Measurements from ENCODE around the gene GIPC3. TPM values are rescaled to one million over a fixed set of nuclear protein-coding genes. Genes with fewer than 3 reads are reported as not detected.

Gene GIPC3
- total and polyA plus RNA-seq, 2 donors: 0.52 to 0.91 TPM

GRCh38 chr19:3642296-3642695, 57.0 kb downstream of the GIPC3 start:
- Histone ChIP-seq H3K4me1 (ENCODE audit: control insufficient read depth in 2 of 2, insufficient read depth in 2 of 2, low read length in 2 of 2) (no peaks in the 10 kb centered on the region), H3K27ac (ENCODE audit: low read depth in 1 of 2, low read length in 1 of 2) (no peak overlapping the region), H3K4me3 (ENCODE audit: low read length in 2 of 2) (no peak overlapping the region), H3K36me3 (ENCODE audit: control insufficient read depth in 2 of 2, insufficient read depth in 2 of 2, low read length in 1 of 2) (peaks cover 33 to 52% of the 10 kb centered on the region in 2 donors), H3K27me3 (ENCODE audit: control insufficient read depth in 2 of 2, insufficient read depth in 1 of 2, low read length in 1 of 2) (no peaks in the 10 kb centered on the region), H3K9me3 (ENCODE audit: control insufficient read depth in 2 of 2, insufficient read depth in 1 of 2, low read length in 1 of 2) (peaks cover 0 to 2% of the 10 kb centered on the region in 2 donors)
- DNase-seq (ENCODE audit: low read depth in 6 of 9, low spot score in 9 of 9): no peak
- 98% methylated on average over 17 of the region's 17 CpGs for WGBS

Other genes with a start within 250 kb of the GIPC3 start
- 2.1 TPM for gene NFIC, start 218.9 kb upstream of the GIPC3 start, total RNA-seq
- 17.0 TPM for gene NFIC, start 218.9 kb upstream of the GIPC3 start, polyA plus RNA-seq
- 38.6 TPM for gene SMIM24, start 105.0 kb upstream of the GIPC3 start, total RNA-seq
- 74.7 TPM for gene SMIM24, start 105.0 kb upstream of the GIPC3 start, polyA plus RNA-seq
- gene SMIM44, start 102.0 kb upstream of the GIPC3 start, total RNA-seq: not detected
- gene SMIM44, start 102.0 kb upstream of the GIPC3 start, polyA plus RNA-seq: not detected
- gene DOHH, start 84.8 kb upstream of the GIPC3 start, total RNA-seq: 8.5 TPM
- gene DOHH, start 84.8 kb upstream of the GIPC3 start, polyA plus RNA-seq: 8.8 TPM
- gene FZR1, start 79.2 kb upstream of the GIPC3 start, total RNA-seq: 18.6 TPM
- gene FZR1, start 79.2 kb upstream of the GIPC3 start, polyA plus RNA-seq: 26.2 TPM
- 0.61 TPM for gene TEKTIP1, start 46.3 kb upstream of the GIPC3 start, total RNA-seq
- gene TEKTIP1, start 46.3 kb upstream of the GIPC3 start, polyA plus RNA-seq: 4.9 TPM
- gene MFSD12, start 27.9 kb upstream of the GIPC3 start, total RNA-seq: 47.5 TPM
- gene MFSD12, start 27.9 kb upstream of the GIPC3 start, polyA plus RNA-seq: 76.0 TPM
- 116 TPM for gene HMG20B, start 12.5 kb upstream of the GIPC3 start, total RNA-seq
- 111 TPM for gene HMG20B, start 12.5 kb upstream of the GIPC3 start, polyA plus RNA-seq
- 0.28 TPM for gene TBXA2R, start 21.4 kb downstream of the GIPC3 start, total RNA-seq
- 1.2 TPM for gene TBXA2R, start 21.4 kb downstream of the GIPC3 start, polyA plus RNA-seq
- 24.4 TPM for gene CACTIN, start 41.3 kb downstream of the GIPC3 start, total RNA-seq
- gene CACTIN, start 41.3 kb downstream of the GIPC3 start, polyA plus RNA-seq: 20.4 TPM
- 3.4 TPM for gene PIP5K1C, start 115.0 kb downstream of the GIPC3 start, total RNA-seq
- 14.0 TPM for gene PIP5K1C, start 115.0 kb downstream of the GIPC3 start, polyA plus RNA-seq
- gene TJP3, start 122.9 kb downstream of the GIPC3 start, total RNA-seq: 1.4 TPM
- 3.3 TPM for gene TJP3, start 122.9 kb downstream of the GIPC3 start, polyA plus RNA-seq
- 23.7 TPM for gene APBA3, start 176.2 kb downstream of the GIPC3 start, total RNA-seq
- 26.1 TPM for gene APBA3, start 176.2 kb downstream of the GIPC3 start, polyA plus RNA-seq
- gene MRPL54, start 177.2 kb downstream of the GIPC3 start, total RNA-seq: 138 TPM
- 95.9 TPM for gene MRPL54, start 177.2 kb downstream of the GIPC3 start, polyA plus RNA-seq
- gene RAX2, start 186.8 kb downstream of the GIPC3 start, total RNA-seq: 0.09 TPM
- 0.07 TPM for gene RAX2, start 186.8 kb downstream of the GIPC3 start, polyA plus RNA-seq
- gene MATK, start 200.9 kb downstream of the GIPC3 start, total RNA-seq: 12.0 TPM
- gene MATK, start 200.9 kb downstream of the GIPC3 start, polyA plus RNA-seq: 16.2 TPM